ENCODE data around the gene HSD3B7.

DNA sequence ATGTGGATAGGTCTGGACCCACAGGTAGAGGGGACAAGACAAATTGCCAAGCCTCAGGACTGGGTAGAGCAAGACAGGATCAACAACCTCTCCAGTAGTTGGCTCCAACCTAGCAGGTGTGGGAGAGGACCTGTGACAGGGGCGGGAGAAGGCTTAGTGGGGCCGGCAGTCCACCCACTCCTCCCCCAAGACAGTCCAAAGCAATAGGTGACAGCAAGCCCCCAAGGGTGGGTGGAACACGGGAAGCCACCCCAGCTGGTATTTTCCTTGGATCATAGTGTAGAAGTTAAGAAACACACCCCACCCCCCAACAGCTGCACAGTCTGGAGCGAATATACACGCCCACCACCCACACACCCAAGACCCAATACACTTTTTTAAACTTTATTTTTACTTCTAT, 44.3 kb downstream of the HSD3B7 start:
- TF ChIP-seq POLR2AphosphoS5 (IDR thresholded peaks at IDR 0.05; ENCODE audit: low read depth, low read length) (no peak), POLR2A (IDR thresholded peaks at IDR 0.05; ENCODE audit: low read depth, low read length) (no peak), TAF1 (IDR thresholded peaks at IDR 0.05; ENCODE audit: borderline replicate concordance, low read depth, low read length) (no peak)
